ENCODE measurements around the gene RPP25L.
A peak's percentile ranks its signal among the peaks of the same experiment; 100 is the strongest.

Gene RPP25L

DNA sequence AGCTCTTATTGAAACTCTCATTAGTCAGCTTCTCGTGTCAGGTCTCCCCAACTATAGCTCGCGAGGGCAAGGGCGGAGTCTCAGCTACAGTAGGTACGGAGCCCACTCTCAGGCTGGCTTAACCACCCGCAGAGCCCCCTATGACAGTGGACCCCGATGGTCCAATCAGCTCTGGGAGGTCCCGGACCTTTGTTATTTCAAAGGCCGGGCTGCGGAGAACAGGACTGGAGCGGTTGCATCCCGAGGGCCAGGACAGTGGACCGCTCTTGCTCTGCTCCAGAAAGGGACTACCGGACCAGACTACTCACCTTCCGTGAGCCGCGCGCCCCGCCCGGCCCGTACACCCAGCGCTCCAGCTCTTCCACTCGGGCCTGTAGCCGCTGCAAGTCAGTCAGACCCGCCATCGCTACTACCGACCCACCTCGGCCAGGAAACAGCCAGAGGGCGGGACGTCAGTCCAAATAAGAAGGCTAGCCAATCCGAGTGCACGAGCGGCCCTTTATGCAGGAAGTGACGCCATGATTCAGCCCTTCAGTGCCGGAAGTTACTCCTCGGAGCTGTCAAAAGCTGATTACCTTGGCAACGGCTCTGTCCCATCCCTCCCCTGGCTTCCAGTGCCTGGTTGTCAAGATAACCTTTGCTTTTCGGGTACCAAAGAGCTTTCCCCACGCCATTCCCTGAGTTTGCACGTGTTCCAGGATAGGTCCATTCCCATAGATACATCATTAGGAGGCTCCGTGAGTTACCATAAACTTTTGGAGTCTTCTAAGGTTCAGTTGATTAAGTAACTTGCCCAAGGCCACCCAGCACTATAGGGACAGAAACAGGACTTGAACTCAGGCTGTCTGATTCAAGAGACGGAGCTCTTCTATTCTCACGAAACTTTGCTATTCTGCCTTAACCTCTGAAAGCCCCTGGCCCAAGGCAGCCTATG lies 8.4 kb upstream of the RPP25L start, which contains the start of gene DCTN3:
DCTN3 (minus strand) TSS at position 435 of the 934 bp plus-strand sequence; CDS start at position 404, 31 bp downstream.
- H3K4me3 ChIP-seq (ENCODE audit: low read length): peak within 1 kb of the TSS; percentile 75
- H3K36me3 ChIP-seq (ENCODE audit: control insufficient read depth, insufficient read depth, low read length): no peaks in the 10 kb centered on the region
- H3K9ac ChIP-seq (ENCODE audit: low read length): peak within 1 kb of the TSS; percentile 87
- peaks cover 40% of the 10 kb centered on the region for H3K27me3 ChIP-seq (ENCODE audit: control insufficient read depth, insufficient read depth, low read length)
- H3K4me1 ChIP-seq (ENCODE audit: control insufficient read depth, insufficient read depth, low read length): peaks cover 15% of the 10 kb centered on the region
- H3K9me3 ChIP-seq (ENCODE audit: control insufficient read depth, low read length): no peaks in the 10 kb centered on the region

- Histone ChIP-seq H3K36me3 (ENCODE audit: control insufficient read depth, insufficient read depth, low read length) (no peaks in the 10 kb centered on the region), H3K27me3 (ENCODE audit: control insufficient read depth, insufficient read depth, low read length) (no peaks in the 10 kb centered on the region), H3K9me3 (ENCODE audit: control insufficient read depth, low read length) (no peaks in the 10 kb centered on the region), H3K4me1 (ENCODE audit: control insufficient read depth, insufficient read depth, low read length) (peaks cover 26% of the 10 kb centered on the region), H3K4me3 (ENCODE audit: low read length) (no peak overlapping the region), H3K9ac (ENCODE audit: low read length) (no peak overlapping the region)
Measured at GRCh38 chr9:34615132-34615531, 3.2 kb upstream of the RPP25L start.

GRCh38 chr9:34612788-34613390 lies 992 bp upstream of the RPP25L start:
- H3K4me3 ChIP-seq (ENCODE audit: low read length): peak overlapping the region; percentile 48
- H3K9me3 ChIP-seq (ENCODE audit: control insufficient read depth, low read length): no peaks in the 10 kb centered on the region
- H3K27me3 ChIP-seq (ENCODE audit: control insufficient read depth, insufficient read depth, low read length): no peaks in the 10 kb centered on the region
- H3K9ac ChIP-seq (ENCODE audit: low read length): peak overlapping the region; percentile 90
- H3K4me1 ChIP-seq (ENCODE audit: control insufficient read depth, insufficient read depth, low read length): peaks cover 17% of the 10 kb centered on the region
- no peaks in the 10 kb centered on the region for H3K36me3 ChIP-seq (ENCODE audit: control insufficient read depth, insufficient read depth, low read length)

- peak overlapping the region; percentile 48 for H3K4me3 ChIP-seq (ENCODE audit: low read length)
- no peaks in the 10 kb centered on the region for H3K27me3 ChIP-seq (ENCODE audit: control insufficient read depth, insufficient read depth, low read length)
- H3K36me3 ChIP-seq (ENCODE audit: control insufficient read depth, insufficient read depth, low read length): no peaks in the 10 kb centered on the region
- H3K9ac ChIP-seq (ENCODE audit: low read length): peak overlapping the region; percentile 90
- H3K9me3 ChIP-seq (ENCODE audit: control insufficient read depth, low read length): no peaks in the 10 kb centered on the region
- H3K4me1 ChIP-seq (ENCODE audit: control insufficient read depth, insufficient read depth, low read length): peaks cover 17% of the 10 kb centered on the region
Measured at GRCh38 chr9:34611251-34611810, 566 bp downstream of the RPP25L start.

DNA sequence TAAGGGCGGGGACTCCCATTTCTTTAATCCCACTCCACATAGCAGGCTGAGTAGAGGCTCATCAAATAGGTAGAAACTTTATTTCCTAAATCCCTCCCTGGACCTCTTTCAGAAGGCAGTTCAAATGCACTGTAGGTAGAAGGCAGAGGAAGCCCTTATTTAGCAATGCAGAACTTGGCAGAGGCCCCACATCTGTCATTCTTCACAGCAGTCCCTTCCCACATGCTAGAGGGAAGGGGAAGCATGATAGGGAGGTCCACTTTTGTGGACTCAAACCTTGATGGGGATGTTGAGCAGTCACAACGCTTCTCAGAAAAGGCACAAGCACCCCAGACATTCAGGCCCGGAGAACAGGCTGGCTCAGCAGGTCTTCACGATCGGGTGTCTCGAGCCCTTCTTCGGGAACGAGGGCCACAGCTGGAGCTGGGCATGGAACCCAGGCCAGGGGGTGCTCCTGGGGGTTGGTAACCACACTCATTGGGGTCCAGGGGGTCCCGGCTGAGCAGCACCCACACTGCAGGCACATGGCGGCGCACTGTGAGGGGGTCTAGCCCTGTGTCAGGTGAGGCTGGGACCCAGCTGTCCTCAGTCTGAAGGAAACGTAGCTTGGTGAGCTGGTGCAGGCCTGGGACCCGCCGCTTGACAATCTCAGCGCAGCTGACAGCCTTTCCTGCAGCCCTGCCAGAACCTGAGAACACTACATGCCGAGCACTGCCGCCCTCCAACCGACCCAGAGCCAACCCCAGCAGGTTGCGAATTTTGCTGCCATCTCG lies 1.3 kb downstream of the RPP25L start:
- Histone ChIP-seq H3K27me3 (ENCODE audit: control insufficient read depth, insufficient read depth, low read length) (no peaks in the 10 kb centered on the region), H3K36me3 (ENCODE audit: control insufficient read depth, insufficient read depth, low read length) (no peaks in the 10 kb centered on the region), H3K9me3 (ENCODE audit: control insufficient read depth, low read length) (no peaks in the 10 kb centered on the region), H3K4me3 (ENCODE audit: low read length) (no peak overlapping the region), H3K9ac (ENCODE audit: low read length) (no peak overlapping the region), H3K4me1 (ENCODE audit: control insufficient read depth, insufficient read depth, low read length) (peaks cover 17% of the 10 kb centered on the region)

DNA sequence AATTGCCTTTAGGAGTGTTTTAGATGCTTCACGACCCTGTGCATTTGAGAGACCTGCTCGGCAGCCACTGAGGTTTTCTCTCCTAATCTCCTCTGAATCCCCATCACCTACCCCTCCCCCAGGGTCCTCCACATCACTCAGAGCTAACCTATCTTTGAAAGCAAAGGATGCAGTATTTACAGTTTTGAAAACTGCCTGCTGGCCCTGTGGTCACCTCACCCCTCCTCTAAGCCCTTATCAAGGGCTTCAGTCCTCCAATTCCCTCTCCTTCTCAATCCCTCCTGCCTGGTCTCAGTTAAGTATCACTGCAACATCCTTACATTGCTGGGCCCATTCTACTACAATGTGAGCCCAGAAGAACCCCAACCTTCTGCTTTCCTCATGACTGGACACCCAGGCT lies 4.6 kb downstream of the RPP25L start:
- Histone ChIP-seq H3K4me1 (ENCODE audit: control insufficient read depth, insufficient read depth, low read length) (peaks cover 9% of the 10 kb centered on the region), H3K4me3 (ENCODE audit: low read length) (no peak overlapping the region), H3K27me3 (ENCODE audit: control insufficient read depth, insufficient read depth, low read length) (no peaks in the 10 kb centered on the region), H3K36me3 (ENCODE audit: control insufficient read depth, insufficient read depth, low read length) (no peaks in the 10 kb centered on the region), H3K9ac (ENCODE audit: low read length) (no peak overlapping the region), H3K9me3 (ENCODE audit: control insufficient read depth, low read length) (no peaks in the 10 kb centered on the region)

DNA sequence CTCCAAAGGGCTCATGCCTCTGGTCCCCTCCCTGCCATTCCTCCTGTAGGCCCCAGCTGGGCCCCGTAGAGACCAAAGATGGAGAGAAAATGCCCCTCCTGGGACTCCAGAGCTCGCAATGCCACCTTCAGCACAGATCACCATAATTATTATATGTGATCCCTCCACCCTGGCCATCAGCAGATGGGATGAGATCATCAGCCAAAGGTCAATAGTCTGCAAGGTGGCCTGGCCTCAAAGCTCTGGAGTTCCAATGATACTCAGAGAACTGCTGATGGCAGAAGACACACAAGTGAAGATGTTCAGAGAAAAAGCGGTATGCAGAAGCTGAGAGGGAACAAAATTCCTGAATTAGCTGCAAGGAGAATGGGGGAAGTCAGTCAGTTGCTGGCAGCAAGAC lies 5.0 kb downstream of the RPP25L start:
- Histone ChIP-seq H3K36me3 (ENCODE audit: control insufficient read depth, insufficient read depth, low read length) (no peaks in the 10 kb centered on the region), H3K9me3 (ENCODE audit: control insufficient read depth, low read length) (no peaks in the 10 kb centered on the region), H3K4me1 (ENCODE audit: control insufficient read depth, insufficient read depth, low read length) (peaks cover 8% of the 10 kb centered on the region), H3K4me3 (ENCODE audit: low read length) (no peak overlapping the region), H3K9ac (ENCODE audit: low read length) (no peak overlapping the region), H3K27me3 (ENCODE audit: control insufficient read depth, insufficient read depth, low read length) (no peaks in the 10 kb centered on the region)

DNA sequence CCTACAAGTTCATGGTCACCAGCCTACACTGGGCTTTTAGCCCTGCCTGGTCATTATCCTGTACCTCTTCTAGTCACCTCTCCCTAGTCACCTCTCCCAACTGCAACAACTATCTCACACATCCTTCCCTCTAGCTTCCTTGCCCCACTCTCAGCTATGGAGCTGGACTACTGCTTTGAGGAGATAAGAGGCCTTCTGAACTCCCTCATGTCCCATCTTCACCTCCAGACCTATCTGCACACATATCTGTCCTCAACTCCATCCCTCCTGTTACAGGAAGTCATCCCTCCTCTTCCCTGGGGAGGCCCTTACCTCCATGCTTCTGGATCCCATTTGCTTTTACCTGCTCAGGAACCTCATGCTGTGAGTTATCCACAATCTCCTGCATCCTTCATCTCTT lies 5.7 kb downstream of the RPP25L start:
- H3K27me3 ChIP-seq (ENCODE audit: control insufficient read depth, insufficient read depth, low read length): no peaks in the 10 kb centered on the region
- no peaks in the 10 kb centered on the region for H3K9me3 ChIP-seq (ENCODE audit: control insufficient read depth, low read length)
- no peaks in the 10 kb centered on the region for H3K36me3 ChIP-seq (ENCODE audit: control insufficient read depth, insufficient read depth, low read length)

DNA sequence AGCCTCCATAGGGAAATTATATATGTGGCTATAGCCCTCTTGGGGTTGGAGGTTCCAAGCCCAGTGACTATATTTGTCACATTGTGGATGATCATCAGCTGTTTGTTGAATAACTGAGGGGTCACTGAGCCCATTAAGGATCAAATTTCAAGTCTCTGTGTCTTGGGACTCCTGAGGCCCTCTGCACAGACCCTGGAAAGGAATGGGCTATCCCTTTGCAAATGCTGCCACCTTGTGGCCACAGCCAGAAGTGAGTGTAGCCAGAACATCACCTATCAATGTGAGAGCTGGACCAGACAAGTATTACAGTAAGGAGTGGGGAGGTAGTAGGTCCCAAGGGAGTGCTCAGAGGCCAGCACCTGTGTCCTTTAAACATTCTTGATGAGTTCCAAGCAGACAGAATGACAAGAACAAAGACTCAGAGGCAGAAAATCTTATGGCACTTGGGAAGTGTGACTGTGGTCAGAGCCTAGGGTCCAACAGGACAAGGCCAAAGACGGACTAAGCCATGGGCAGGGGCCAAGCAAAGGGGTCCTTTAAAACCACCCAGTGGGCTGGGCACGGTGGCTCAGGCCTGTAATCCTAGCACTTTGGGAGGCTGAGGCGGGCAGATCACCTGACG lies 8.2 kb downstream of the RPP25L start:
- no peaks in the 10 kb centered on the region for H3K9me3 ChIP-seq (ENCODE audit: control insufficient read depth, low read length)
- no peaks in the 10 kb centered on the region for H3K27me3 ChIP-seq (ENCODE audit: control insufficient read depth, insufficient read depth, low read length)
- no peaks in the 10 kb centered on the region for H3K36me3 ChIP-seq (ENCODE audit: control insufficient read depth, insufficient read depth, low read length)
- no peak overlapping the region for H3K9ac ChIP-seq (ENCODE audit: low read length)
- no peak overlapping the region for H3K4me3 ChIP-seq (ENCODE audit: low read length)
- no peaks in the 10 kb centered on the region for H3K4me1 ChIP-seq (ENCODE audit: control insufficient read depth, insufficient read depth, low read length)

More for the DNA sequence above, 5.7 kb downstream of the RPP25L start:
- H3K4me1 ChIP-seq (ENCODE audit: control insufficient read depth, insufficient read depth, low read length): peaks cover 6% of the 10 kb centered on the region
- no peak overlapping the region for H3K4me3 ChIP-seq (ENCODE audit: low read length)
- no peak overlapping the region for H3K9ac ChIP-seq (ENCODE audit: low read length)

DNA sequence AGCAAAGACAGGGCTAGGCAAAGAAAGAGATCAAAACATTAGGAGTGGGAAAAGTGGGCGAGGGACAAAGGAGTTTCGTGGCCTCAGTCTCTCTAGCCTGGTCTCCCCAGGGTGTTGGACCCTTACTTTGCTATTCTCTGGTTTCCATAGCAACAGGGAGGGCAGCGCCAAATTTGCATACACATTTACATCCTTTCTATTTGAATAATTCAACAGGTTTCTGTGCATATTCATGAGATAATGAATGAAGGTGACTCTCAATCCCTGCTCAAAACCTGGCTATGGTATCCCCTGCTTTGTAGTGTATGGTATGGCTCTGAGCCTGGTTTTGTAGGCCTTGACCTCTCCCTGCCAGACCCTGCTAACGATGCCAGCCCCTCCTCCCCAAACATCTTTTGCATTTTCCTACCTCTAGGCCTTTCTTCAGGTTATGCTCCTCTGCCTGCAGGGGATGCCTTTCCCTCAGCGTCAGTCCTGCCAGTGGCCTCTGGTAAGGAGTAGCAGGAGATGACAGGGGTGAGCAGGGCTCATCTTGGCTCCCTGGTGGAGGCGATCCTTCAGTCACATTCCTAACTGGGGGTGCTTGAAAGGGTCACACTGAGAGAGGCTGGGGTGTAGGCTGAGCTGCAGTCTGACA lies 9.8 kb downstream of the RPP25L start:
- Histone ChIP-seq H3K4me1 (ENCODE audit: control insufficient read depth, insufficient read depth, low read length) (no peaks in the 10 kb centered on the region), H3K9me3 (ENCODE audit: control insufficient read depth, low read length) (no peaks in the 10 kb centered on the region), H3K27me3 (ENCODE audit: control insufficient read depth, insufficient read depth, low read length) (no peaks in the 10 kb centered on the region), H3K4me3 (ENCODE audit: low read length) (no peak overlapping the region), H3K9ac (ENCODE audit: low read length) (no peak overlapping the region), H3K36me3 (ENCODE audit: control insufficient read depth, insufficient read depth, low read length) (no peaks in the 10 kb centered on the region)

DNA sequence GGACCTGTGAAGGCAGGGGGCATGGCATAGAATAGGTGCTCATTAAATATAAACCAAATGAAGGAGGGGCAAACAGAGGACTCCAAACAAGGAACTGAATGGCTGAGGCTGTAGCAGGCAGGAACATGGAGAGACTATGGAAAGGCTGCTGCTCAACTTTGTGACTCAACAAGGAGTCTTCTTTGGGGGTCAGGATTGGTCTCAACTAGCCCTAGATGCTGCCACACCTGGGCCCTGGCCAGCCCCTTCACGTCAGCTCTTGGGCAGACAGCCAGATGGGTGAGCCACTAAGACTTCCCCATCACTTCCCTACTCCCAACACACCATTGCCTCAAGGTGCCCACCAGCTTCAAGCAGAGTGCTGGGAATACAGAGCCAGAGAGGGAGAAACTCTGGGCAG lies 11.0 kb downstream of the RPP25L start:
- Histone ChIP-seq H3K27me3 (ENCODE audit: control insufficient read depth, insufficient read depth, low read length) (peaks cover 2% of the 10 kb centered on the region), H3K4me3 (ENCODE audit: low read length) (no peak overlapping the region), H3K36me3 (ENCODE audit: control insufficient read depth, insufficient read depth, low read length) (no peaks in the 10 kb centered on the region), H3K9me3 (ENCODE audit: control insufficient read depth, low read length) (no peaks in the 10 kb centered on the region), H3K9ac (ENCODE audit: low read length) (no peak overlapping the region), H3K4me1 (ENCODE audit: control insufficient read depth, insufficient read depth, low read length) (no peaks in the 10 kb centered on the region)

All from mucosa of stomach (tissue), 1 donor.